GM15510 (cell line): ENCODE data around the gene RER1.
A peak's percentile ranks its signal among the peaks of the same experiment; 100 is the strongest.

Experiments used
- POLR2A ChIP-seq: IDR thresholded peaks from 3 replicates; pipeline ENCODE4 v1.6.1; 2011; ENCODE audit warnings: borderline replicate concordance; ENCODE audit not compliant: insufficient read length; ENCODE audit errors: extremely low read depth

Gene RER1

GRCh38 chr1:2400950-2401649 is 9.5 kb downstream of the RER1 start:
- no peak for TF ChIP-seq POLR2A

GRCh38 chr1:2402420-2402819 is 10.8 kb downstream of the RER1 start:
- no peak for TF ChIP-seq POLR2A

- TF ChIP-seq POLR2A: no peak
Measured at GRCh38 chr1:2403273-2403672, 11.6 kb downstream of the RER1 start.

- TF ChIP-seq POLR2A: no peak
Measured at GRCh38 chr1:2404142-2404889, 12.7 kb downstream of the RER1 start.

GRCh38 chr1:2404890-2405511 is 13.4 kb downstream of the RER1 start:
- TF ChIP-seq POLR2A: no peak

- TF ChIP-seq POLR2A: peak; percentile 16
Measured at GRCh38 chr1:2405588-2406295, 14.1 kb downstream of the RER1 start.

GRCh38 chr1:2406451-2407041 is 14.9 kb downstream of the RER1 start:
- TF ChIP-seq POLR2A: no peak

GRCh38 chr1:2407166-2407990 is 15.7 kb downstream of the RER1 start:
- TF ChIP-seq POLR2A: no peak

GRCh38 chr1:2407991-2408275 is 16.3 kb downstream of the RER1 start:
- TF ChIP-seq POLR2A: no peak

- no peak for TF ChIP-seq POLR2A
Measured at GRCh38 chr1:2408456-2408855, 16.8 kb downstream of the RER1 start.

GRCh38 chr1:2408859-2409276 is 17.2 kb downstream of the RER1 start:
- no peak for TF ChIP-seq POLR2A

- TF ChIP-seq POLR2A: no peak
Measured at GRCh38 chr1:2409745-2410144, 18.1 kb downstream of the RER1 start.

GRCh38 chr1:2411801-2412394 is 20.3 kb downstream of the RER1 start:
- TF ChIP-seq POLR2A: no peak

GRCh38 chr1:2412395-2412772 is 20.7 kb downstream of the RER1 start, which contains the start of gene PEX10:
TSS of gene PEX10 (minus strand) at chr1:2412564. CDS start at chr1:2412502, 62 bp downstream.
- TF ChIP-seq POLR2A: peak; percentile 67

- peak; percentile 67 for TF ChIP-seq POLR2A
Measured at GRCh38 chr1:2412773-2413494, 21.3 kb downstream of the RER1 start.
